Measurements from ENCODE around the gene PGM3. TPM values are rescaled to one million over a fixed set of nuclear protein-coding genes. Genes with fewer than 3 reads are reported as not detected.

Gene PGM3, protein sequence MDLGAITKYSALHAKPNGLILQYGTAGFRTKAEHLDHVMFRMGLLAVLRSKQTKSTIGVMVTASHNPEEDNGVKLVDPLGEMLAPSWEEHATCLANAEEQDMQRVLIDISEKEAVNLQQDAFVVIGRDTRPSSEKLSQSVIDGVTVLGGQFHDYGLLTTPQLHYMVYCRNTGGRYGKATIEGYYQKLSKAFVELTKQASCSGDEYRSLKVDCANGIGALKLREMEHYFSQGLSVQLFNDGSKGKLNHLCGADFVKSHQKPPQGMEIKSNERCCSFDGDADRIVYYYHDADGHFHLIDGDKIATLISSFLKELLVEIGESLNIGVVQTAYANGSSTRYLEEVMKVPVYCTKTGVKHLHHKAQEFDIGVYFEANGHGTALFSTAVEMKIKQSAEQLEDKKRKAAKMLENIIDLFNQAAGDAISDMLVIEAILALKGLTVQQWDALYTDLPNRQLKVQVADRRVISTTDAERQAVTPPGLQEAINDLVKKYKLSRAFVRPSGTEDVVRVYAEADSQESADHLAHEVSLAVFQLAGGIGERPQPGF
- total RNA-seq, result 18.3 and 19.9 TPM in 2 replicates

DNA sequence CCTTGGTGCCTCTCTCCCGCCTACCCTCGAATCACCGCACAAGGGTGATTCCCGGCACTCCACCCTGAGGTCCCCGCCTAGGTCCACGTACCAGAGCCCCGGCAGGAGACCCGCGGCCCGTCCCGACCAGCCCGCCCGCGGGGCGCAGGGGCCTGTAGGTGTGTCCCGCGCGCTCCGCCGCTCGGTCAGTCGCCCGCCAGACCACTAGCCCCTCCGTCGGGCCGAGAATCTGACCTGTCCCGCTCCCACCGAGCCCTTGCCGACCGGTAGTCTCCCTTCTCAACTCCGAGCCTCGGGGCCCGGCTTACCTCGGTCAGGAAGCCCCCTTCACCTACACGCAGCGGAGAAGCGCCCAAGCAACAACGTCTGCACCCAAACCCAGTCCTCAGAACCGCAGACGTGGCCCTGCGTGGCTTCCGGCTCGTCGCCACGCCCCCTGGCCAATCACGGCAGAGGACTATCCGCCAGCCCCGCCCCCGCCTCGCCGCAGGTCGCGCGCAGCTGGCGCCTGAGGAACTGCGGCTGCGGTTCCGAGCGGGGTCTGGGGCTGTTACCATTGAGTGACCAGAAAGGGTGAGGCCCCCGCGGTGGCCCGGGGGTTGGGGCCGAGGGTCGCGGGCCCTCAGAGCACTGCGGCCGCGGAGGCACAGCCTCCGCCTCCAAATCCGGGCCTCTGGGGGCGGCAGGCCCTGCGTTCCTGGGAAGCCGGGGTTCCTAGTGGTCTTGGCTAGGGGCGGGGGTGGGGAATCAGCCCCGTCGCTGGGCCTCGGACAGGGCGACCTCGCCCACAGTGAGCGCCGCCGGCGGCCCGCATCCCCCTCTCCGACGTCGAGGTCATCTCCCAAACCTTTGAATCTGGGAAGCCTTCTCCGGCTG, at the start of gene PGM3, which contains the start of gene RWDD2A:
Gene PGM3 (minus strand): TSS at position 395 of the 876 bp plus-strand sequence. CDS start 2,253 bp downstream, outside the sequence.
Gene RWDD2A (plus strand): TSS at position 487 of the 876 bp plus-strand sequence. CDS start 1,095 bp downstream, outside the sequence.
- intact Hi-C loops (cut with micrococcal nuclease), result loop anchor here (1.0 to 10.0 kb wide), 5 partner anchors 22 to 1440 kb away; partner anchors contain the start of genes CYB5R4, DOP1A, IBTK and RIPPLY2

DNA sequence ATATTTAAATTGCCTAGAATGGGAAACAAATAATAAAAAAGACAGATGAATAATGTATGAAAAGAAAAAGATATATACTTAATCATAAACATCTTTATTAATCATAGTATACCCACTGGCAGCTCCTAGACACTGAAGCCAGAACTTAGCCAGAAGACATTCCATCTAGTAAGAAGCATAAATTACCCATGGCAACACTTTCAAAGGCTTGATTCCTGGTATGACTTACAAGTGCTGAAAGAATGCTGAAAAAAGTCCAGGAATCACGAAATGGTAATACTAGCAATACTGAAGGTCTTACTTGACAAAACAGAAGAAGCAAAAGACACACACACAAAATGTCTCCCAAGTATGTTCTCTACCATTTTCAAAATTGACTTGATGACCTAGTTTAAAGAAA, 38.1 kb upstream of the PGM3 start:
- intact Hi-C loops (cut with micrococcal nuclease), result no loop called here

DNA sequence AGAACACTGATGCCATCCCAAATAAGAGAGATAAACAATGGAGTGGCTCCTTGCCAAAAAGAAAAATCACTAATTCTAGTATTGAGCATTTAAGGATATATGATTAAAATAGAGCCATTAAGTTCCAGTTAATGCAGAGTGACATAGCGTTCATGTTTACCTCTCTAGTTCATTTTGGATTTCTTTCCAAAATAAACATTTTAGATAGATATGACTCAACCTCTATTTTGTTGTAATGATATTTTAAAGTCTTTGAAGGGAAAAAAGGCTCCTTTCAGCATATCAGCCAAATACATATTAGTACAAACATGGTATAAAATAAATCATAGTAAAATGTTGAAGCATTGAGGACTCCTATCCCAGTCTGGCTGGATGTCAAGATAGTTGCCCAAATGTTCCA, 33.5 kb upstream of the PGM3 start:
- intact Hi-C loops (cut with micrococcal nuclease), result no loop called here

DNA sequence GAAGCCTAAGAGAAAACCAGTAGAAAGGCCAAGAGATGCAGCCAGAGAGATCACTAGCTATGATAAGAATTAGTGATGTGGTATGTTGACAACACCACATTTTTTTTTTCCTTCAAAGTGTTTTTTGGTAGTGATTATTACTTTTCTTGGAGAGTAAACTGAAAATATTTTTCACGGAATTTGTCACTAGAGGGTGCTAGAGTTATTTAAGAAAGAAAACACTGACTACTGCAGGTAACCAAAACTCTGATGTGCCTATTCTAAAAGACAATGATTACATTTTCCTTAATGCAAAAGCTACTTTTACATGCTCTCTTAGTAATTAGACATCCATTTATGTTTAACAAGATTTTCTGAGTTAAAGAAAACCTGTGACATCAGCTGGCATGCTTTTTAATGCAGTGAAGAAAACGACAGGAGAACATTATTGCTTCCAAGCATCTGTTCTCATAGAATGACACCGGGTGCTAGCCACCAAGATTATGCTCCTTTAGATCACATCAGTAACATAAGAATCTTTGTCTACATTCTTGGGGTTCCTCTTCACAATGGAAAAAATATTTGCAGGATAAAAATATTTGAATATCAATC, 28.9 kb upstream of the PGM3 start:
- intact Hi-C loops (cut with micrococcal nuclease), result loop anchor here (1.0 kb wide), 2 partner anchors 293 to 314 kb away; no protein-coding TSS in a partner anchor

DNA sequence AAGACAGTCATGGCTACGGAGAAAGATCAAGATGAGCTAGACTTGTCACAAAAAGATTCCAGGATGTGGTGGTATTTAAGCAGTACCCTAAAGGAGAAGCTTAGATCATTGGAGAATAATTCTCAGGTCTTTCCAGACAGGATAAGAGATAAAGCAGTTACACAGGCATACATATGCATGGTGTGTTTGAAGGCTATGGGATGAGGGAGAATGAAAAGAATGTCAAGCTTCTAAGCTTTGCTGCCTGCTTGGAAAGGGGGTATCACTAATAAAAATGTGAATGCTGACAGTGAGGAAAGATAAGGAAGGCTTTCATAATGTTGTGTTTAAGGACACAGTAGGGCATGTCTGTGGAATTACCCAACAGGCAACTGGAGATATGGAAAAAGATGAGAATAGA, 28.2 kb upstream of the PGM3 start:
- intact Hi-C loops (cut with micrococcal nuclease), result no loop called here

DNA sequence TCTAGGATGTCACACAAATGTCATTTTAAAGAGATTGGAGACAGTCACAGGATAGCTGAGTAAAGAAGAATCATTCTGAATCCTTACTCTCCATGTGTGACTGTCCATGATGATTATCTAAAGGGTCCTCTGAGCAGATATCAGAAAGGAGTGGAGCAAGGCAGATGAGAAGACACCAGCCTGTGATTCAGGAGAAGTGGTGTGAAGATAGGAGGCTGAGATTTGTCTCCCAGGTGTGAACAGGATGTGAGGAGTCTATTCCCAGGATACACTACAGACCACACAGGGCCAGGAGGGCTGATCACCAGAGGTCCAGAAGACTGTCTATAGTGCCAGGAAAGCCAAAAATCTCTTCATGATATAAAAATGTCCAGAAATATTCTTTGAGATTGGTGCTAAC, 27.1 kb upstream of the PGM3 start:
- intact Hi-C loops (cut with micrococcal nuclease), result no loop called here

DNA sequence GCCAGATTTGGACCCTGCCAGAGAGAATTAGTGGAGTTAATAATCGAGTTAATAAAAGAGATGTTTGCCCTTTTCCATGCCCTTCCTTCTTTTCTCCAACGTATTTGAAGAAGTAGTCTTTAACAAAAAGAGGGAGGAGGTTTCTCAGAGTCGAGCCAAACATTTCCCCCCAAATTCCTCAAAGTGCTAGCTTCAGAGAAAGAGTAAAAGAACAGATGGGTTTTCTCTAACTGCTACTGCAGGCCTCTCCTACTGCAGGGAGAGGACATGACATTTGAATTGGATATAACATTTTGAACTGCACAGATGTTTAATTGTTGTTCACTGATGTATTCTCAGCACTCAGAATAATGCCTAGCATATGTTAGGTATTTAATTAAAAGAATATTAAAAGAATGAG, 25.6 kb upstream of the PGM3 start:
- intact Hi-C loops (cut with micrococcal nuclease), result loop anchor here (5.0 kb wide), 1 partner anchor 946 kb away; no protein-coding TSS in a partner anchor

DNA sequence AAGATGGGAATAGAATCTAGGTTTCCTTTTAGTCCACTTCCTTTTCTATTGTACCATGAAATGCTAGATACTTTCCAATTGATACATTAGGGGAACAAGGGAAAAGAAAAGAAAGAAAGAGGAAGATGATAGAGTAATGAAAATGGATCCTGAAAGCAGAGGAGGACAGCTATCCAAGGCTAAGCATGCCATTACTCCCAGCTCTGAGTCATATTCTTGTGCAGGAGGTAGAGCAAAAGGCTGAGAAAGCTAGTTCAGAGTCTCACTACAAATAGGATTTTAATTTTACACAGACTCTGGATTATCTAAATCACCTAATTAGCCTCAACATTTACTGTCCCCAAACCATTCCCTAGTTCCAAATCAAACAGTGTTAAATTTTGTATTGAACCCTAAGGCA, 23.7 kb upstream of the PGM3 start:
- intact Hi-C loops (cut with micrococcal nuclease), result loop anchor here (5.0 kb wide), 1 partner anchor 945 kb away; no protein-coding TSS in a partner anchor

DNA sequence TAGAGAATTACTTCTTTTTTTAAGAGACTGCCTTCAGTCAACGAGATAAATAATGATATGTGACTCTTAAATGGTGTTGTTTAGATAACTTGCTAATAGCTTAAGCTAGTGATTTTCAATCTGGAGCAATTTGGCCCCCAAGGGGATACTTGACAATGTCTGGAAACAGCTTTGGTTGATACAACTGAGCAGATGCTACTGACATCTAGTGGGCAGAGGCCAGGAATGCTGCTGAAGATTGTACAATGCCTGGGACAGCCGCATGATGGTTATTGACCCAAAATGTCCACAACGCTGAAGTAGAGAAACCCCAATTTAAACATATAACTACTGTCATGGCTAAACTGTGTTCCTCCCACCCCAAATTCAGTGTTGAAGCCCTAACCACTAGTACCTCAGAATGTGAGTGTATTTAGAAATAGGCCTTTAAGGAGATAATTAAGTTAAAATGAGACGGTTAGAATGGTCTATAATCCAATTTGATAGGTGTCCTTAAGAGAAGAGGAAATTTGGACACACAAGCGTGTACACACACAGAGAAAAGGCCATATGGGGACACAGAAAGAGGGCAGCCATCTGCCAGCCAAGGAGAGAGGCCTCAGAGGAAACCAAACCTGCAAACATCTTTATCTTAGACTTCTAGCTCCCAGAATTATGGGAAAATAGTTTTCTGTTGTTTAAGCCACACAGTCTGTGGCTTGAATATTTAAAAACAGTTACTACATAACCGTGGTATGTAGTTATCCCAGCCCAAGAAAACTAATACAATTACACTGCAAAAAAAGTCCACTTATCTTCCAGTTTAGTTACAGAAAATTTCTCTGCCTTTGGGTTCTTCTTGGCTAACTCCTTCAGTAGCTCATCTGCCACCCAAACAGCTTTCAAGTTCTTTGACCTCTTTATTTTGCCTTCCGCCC, 22.3 kb upstream of the PGM3 start:
- intact Hi-C loops (cut with micrococcal nuclease), result loop anchor here (1.0 to 5.0 kb wide), 3 partner anchors 22 to 943 kb away; partner anchors contain the start of genes DOP1A, PGM3 and RWDD2A

DNA sequence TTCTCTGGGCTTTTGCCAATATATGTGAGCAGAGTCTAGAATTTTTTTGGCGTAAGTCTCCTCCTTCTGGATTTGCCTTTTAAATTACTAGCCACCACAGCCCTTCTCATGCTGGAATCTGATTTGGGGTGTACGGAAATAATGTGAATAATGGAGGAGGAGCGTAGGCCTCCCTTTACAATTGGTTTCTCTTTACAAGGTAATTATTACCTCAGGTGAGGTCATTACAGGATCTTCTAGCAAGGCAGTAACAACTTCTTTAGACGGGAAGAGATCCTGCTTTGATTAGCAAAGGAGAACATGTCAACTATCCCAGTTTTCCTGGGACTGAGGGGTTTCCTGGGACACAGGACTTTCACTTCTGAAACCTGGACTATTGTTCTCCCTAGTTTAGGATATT, 9.0 kb upstream of the PGM3 start:
- intact Hi-C loops (cut with micrococcal nuclease), result no loop called here

DNA sequence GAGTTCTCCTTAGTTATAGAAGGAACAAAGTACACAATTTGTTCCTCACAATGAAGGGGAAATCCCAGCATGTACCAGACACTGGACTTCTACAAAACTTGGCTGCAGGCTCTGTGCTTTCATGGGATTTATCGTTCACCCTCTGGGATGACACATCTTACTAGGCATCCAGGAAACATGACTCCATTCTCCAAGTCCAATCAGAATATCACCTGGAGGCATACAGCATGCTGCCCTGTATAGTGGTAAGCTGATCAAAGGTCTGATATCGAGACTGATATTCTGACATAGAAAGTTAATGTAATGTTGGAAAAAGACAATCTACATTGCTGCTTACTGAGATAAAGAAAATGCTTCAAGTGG, 6.8 kb upstream of the PGM3 start:
- intact Hi-C loops (cut with micrococcal nuclease), result loop anchor here (10.0 kb wide), 1 partner anchor 655 kb away; the partner anchor contains the start of genes CYB5R4 and RIPPLY2

DNA sequence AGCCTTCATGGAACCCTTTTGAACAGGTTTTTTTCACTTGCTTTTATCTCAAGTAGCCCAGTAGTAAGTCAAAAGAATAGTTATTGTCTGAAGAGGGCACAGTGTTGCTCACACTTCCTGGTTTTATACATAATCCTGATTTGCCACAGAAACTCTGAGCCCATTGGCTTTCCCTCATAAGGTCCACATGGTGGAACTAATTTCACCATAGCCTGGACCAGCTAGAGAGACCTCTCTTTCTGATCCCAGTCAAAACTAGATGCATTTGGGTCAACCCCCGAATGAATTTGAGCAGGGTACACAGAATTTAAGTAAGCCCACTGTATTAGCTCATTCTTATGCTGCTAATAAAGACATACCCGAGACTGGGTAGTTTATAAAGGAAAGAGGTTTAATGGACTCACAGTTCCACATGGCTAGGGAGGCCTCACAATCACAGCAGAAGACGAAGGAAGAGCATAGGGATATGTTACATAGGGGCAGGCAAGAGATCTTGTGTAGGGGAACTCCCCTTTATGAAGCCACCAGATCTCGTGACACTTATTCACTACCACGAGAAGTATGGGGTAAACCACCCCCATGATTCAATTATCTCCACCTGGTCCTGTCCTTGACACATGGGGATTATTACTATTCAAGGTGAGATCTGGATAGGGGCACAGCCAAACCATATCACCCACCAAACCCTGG, 6.3 kb upstream of the PGM3 start:
- intact Hi-C loops (cut with micrococcal nuclease), result loop anchor here (10.0 kb wide), 1 partner anchor 655 kb away; the partner anchor contains the start of genes CYB5R4 and RIPPLY2

DNA sequence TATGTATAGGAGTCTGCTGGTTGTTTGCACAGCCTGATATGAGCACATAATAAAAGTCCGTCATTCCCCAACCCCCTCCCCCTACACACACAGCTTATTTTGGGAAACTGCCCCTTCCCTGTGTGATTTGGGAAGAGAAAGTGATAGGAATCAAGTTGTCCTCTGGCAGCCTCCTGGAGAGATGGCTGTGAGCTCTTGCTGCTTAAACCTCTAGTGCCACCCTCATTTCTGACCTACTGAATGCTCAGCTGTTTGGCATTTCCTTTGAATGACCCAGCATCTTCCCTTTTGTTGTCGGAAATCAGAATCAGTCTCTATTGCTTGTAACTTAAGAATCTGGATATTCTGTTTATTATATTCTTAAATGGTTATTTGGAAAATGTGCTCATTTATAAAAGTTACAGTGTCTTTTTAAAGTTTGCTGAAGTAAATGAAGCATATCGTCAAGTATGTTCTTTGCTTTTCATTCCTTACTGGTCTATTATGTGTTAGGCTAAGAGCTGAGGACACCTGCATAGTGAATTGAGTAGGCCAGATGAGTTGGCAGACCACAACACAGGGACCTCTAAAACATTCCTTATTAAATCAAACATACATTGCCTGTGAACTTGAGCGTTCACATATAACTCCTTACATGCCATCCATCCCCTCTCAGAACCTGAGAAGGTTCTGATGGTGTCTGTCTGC, 5.6 kb upstream of the PGM3 start:
- intact Hi-C loops (cut with micrococcal nuclease), result loop anchor here (10.0 kb wide), 1 partner anchor 656 kb away; the partner anchor contains the start of genes CYB5R4 and RIPPLY2

DNA sequence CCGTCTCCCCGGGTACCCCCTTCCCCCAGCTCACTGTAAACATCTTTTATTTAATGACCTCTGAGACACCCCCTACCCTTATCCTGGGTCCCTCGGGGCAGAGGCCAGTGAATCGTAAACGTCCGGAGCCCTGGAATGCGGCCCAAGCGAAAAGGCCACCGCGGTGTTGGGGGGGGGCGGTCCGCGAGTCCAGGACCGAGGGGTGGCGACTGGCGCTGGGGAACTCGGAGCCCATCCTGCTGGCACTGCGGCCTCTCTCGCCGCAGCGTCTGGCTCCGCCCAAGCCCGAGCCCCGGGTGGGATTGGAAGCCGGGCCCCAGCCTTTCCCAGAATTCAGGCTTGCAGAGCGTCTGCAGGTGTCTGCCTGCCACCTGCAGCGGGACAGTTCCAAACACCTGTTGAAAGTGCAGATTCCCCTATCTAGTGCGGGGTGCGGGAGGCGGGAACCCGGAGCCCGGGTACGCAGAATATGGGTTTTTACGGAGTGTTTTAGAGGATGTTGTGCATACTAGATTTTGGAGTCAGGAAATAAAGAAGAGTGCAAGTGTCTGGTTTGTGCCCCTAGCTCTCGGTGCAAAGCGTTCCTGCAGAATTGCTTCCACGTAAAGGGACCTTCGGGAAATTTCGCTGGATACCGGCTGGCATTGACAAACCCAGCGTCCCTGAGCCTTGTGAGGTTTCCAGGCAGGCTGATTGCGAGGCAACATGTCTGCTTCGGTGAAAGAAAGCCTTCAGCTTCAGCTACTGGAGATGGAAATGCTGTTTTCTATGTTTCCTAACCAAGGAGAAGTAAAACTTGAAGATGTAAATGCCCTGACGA, 892 bp upstream of the PGM3 start:
- intact Hi-C loops (cut with micrococcal nuclease), result loop anchor here (1.0 to 10.0 kb wide), 5 partner anchors 21 to 1441 kb away; partner anchors contain the start of genes CYB5R4, DOP1A, IBTK and RIPPLY2

DNA sequence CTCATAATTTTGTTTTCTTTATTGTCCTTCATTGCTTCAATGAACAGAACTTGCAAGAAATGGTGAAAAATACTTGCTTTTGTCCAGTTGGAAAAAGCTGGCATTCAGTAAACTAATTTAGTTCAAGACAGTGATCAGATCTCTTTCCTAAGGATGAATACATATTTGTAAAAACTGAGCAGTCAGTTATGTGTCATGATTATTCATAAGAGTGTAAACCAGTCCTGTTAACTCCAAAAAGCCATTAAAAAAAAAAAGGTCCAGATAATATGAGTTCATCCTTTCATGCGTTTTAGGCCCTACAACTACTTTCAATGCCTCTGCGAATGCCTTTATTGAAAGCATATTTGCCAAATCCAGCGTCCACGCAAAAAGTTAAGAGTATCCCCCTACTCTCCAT, 609 bp downstream of the PGM3 start:
- intact Hi-C loops (cut with micrococcal nuclease), result loop anchor here (2.0 to 10.0 kb wide), 3 partner anchors 662 to 1440 kb away; partner anchors contain the start of genes CYB5R4, IBTK, RIPPLY2 and TENT5A

DNA sequence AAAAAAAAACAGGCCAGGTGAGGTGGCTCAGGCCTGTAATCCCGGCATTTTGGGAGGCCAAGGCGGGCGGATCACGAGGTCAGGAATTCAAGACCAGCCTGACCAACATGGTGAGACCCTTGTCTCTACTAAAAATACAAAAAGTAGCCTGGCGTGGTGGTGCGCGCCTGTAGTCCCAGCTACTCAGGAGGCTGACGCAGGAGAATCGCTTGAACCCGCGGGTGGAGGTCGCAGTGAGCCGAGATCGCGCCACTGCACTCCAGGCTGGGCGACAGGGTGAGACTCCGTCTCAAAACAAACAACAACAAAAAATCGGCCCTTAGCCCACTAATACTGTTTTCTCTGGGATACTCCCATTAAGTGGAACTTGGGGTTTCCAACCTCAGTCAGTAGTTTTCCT, 1.1 kb downstream of the PGM3 start:
- intact Hi-C loops (cut with micrococcal nuclease), result loop anchor here (2.0 to 10.0 kb wide), 3 partner anchors 663 to 1439 kb away; partner anchors contain the start of genes CYB5R4, IBTK, RIPPLY2 and TENT5A

DNA sequence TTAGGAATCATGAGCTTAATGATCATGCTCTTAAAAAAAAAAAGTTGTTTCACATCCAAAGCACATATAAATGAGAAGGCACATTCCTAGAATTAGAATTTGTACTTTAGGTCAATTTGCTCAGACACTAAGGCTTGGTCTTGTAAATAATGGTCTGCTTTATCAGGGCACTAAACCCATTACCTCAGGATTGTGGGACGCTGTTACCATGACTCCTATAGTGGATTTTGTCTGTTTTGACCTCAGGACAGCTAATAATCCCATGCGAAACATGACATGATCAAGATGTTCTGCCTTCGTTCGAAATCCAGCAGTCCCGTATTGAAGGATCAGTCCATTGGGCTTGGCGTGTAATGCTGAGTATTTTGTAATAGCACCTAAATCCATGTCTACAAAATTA, 2.4 kb downstream of the PGM3 start:
- intact Hi-C loops (cut with micrococcal nuclease), result loop anchor here (10.0 kb wide), 1 partner anchor 664 kb away; the partner anchor contains the start of genes CYB5R4 and RIPPLY2

Measured in T-helper 2 cell treated with Interferon-gamma antibody and Interleukin-4, amounts not matched to agents 100 ng/mL and 5 ng/mL, for 36 hours (primary cell).